K562 (cell line): ENCODE data around the gene CLTB. TPM values are rescaled to one million over a fixed set of nuclear protein-coding genes. Genes with fewer than 3 reads are reported as not detected.
A peak's percentile ranks its signal among the peaks of the same experiment; 100 is the strongest.

Source experiments
- ARID2 ChIP-seq: fragments of 450-650 bp; IDR thresholded peaks from 2 replicates; pipeline ENCODE4 v1.6.1; 2017; ENCODE audit warnings: antibody characterized with exemption, mild to moderate bottlenecking
- CBX3 ChIP-seq, 2 experiments: IDR thresholded peaks; 1 replicate in 1 of 2; 2 replicates in 1 of 2; pipeline ENCODE4 v1.6.1; 2012; ENCODE audit warnings: inconsistent platforms in 2 of 2, low read length in 2 of 2, borderline replicate concordance in 1 of 2, control low read depth in 1 of 2
- CREB5 ChIP-seq: fragments of 250-450 bp; sonication (Bioruptor Pico); IDR thresholded peaks from 2 replicates; pipeline ENCODE4 v1.5.0; 2020; ENCODE audit warnings: mild to moderate bottlenecking
- E2F6 ChIP-seq, 2 experiments: IDR thresholded peaks; 2 replicates each; pipeline ENCODE4 v1.6.1; 2011; ENCODE audit warnings: borderline replicate concordance in 1 of 2, control low read depth in 1 of 2, low read depth in 1 of 2, low read length in 1 of 2, mild to moderate bottlenecking in 1 of 2, mixed read lengths in 1 of 2, moderate library complexity in 1 of 2; ENCODE audit not compliant: insufficient read depth in 1 of 2, insufficient read length in 1 of 2, poor library complexity in 1 of 2, severe bottlenecking in 1 of 2; ENCODE audit errors: extremely low read depth in 1 of 2
- FOXJ3 ChIP-seq: sonication (generic); formaldehyde crosslinking; IDR thresholded peaks from 2 replicates; pipeline ENCODE4 v1.4.0; 2020; ENCODE audit warnings: mild to moderate bottlenecking, missing genetic modification reagents
- HEY1 ChIP-seq: fragments of 250-450 bp; sonication (Bioruptor Pico); IDR thresholded peaks from 2 replicates; pipeline ENCODE4 v1.5.0; 2020; ENCODE audit warnings: mild to moderate bottlenecking, moderate library complexity, borderline replicate concordance
- KDM1A ChIP-seq, 2 experiments: fragments of 450-650 bp; IDR thresholded peaks; 2 replicates each; pipeline ENCODE4 v1.6.1; 2016; ENCODE audit warnings: mild to moderate bottlenecking in 2 of 2
- PREB ChIP-seq: sonication (generic); formaldehyde crosslinking; IDR thresholded peaks from 2 replicates; pipeline ENCODE4 v1.8.1; 2023; ENCODE audit warnings: mild to moderate bottlenecking, missing genetic modification reagents
- PRPF4 ChIP-seq: fragments of 200-400 bp; formaldehyde crosslinking; IDR thresholded peaks from one replicate; pipeline ENCODE4 v1.6.1; 2017; ENCODE audit warnings: low read length, low read depth, mild to moderate bottlenecking; ENCODE audit not compliant: insufficient read depth, poor library complexity, severe bottlenecking
- RBM25 ChIP-seq: fragments of 200-400 bp; formaldehyde crosslinking; IDR thresholded peaks from 2 replicates; pipeline ENCODE4 v1.6.1; 2018; ENCODE audit warnings: low read length, low read depth, moderate library complexity; ENCODE audit not compliant: severe bottlenecking
- ZBTB34 ChIP-seq: fragments of 250-450 bp; sonication (Bioruptor Pico); IDR thresholded peaks from 2 replicates; pipeline ENCODE4 v1.8.0; 2021; ENCODE audit warnings: mild to moderate bottlenecking, moderate library complexity
- ZBTB49 ChIP-seq: sonication (generic); formaldehyde crosslinking; IDR thresholded peaks from 2 replicates; pipeline ENCODE4 v1.8.0; 2022; ENCODE audit warnings: missing genetic modification reagents, mild to moderate bottlenecking, borderline replicate concordance
- ZNF263 ChIP-seq: sonication (generic); formaldehyde crosslinking; IDR thresholded peaks from 2 replicates; pipeline ENCODE4 v1.8.0; 2022; ENCODE audit warnings: mild to moderate bottlenecking, missing genetic modification reagents, borderline replicate concordance
- ZNF354B ChIP-seq: fragments of 250-450 bp; sonication (Bioruptor Pico); IDR thresholded peaks from 2 replicates; pipeline ENCODE4 v1.4.0; 2020
- polyA plus RNA-seq, 8 experiments: library from polyadenylated mRNA; depleted of rRNA in 4 of 8; stranded (reverse) in 5 of 8; unstranded in 3 of 8; fragments of >200 nt; fragmentation: Nextera tagmentation in 2 of 8; fragmentation: Illumina TruSeq in 1 of 8; extraction: Ambion mirVana in 2 of 8; extraction: Trizol in 1 of 8; gene quantifications; 2 replicates each; pipeline versions ENCODE4 v1.2.1 to v1.2.3, GENCODE V29; 2011 to 2014; ENCODE audit warnings: inconsistent platforms in 1 of 8, missing spikeins in 1 of 8
- total RNA-seq, 7 experiments: library from RNA; depleted of rRNA in 6 of 7; stranded (reverse); fragments of >200 nt in 6 of 7; fragmentation: Illumina TruSeq in 2 of 7; extraction: Trizol in 2 of 7; gene quantifications; 2 replicates each; pipeline versions ENCODE4 v1.2.1 to v1.2.3, GENCODE V29; 2011 to 2021; ENCODE audit warnings: low replicate concordance in 1 of 7

CLTB gene
- total and polyA plus RNA-seq, 9 of the 15 experiments (the other 6 are each of a cell fraction or from before 2014, with no cell fraction given): 1.8 to 117 (median 39.0) TPM

- TF ChIP-seq ZBTB49 (CRISPR knock-in tag) (no peak), CREB5 (CRISPR knock-in tag) (no peak), KDM1A (IDR thresholded peaks at IDR 0.05) (no peak), E2F6 (IDR thresholded peaks at IDR 0.05; ENCODE audit: borderline replicate concordance in 1 of 2, extremely low read depth in 1 of 2, insufficient read depth in 1 of 2, insufficient read length in 1 of 2, low read depth in 1 of 2, low read length in 1 of 2, poor library complexity in 1 of 2, severe bottlenecking in 1 of 2) (peak in 1 of 2 experiments; percentile 7), PREB (CRISPR knock-in tag) (no peak), ZNF354B (no peak), HEY1 (no peak), ARID2 (peak; percentile 99), ZNF263 (CRISPR knock-in tag) (no peak), ZBTB34 (CRISPR knock-in tag) (no peak), PRPF4 (no peak), FOXJ3 (CRISPR knock-in tag) (no peak), RBM25 (no peak), CBX3 (IDR thresholded peaks at IDR 0.05; ENCODE audit: borderline replicate concordance in 1 of 2, low read length in 2 of 2) (0 out of 3 replicates have a peak, but pooled peaks of 1 of the 2 experiments have one; percentile 32)
Observed at GRCh38 chr5:176447978-176448608, 31.8 kb upstream of the CLTB start, which contains the start of gene FAF2 (continued).
